Measurements from ENCODE around the gene PTPRE. TPM values are rescaled to one million over a fixed set of nuclear protein-coding genes. Genes with fewer than 3 reads are reported as not detected.

PTPRE gene
- total RNA-seq, 1 donor from 2014 or later, result 13.8 TPM

GRCh38 chr10:128058106-128058749 is 151.3 kb downstream of the PTPRE start:
- Histone ChIP-seq H3K27ac (replicated peaks) (no peak overlapping the region), H3K4me1 (peaks cover 23% of the 10 kb centered on the region)
- TF ChIP-seq CTCF (IDR thresholded peaks at IDR 0.05; ENCODE audit: borderline replicate concordance), result no peak

GRCh38 chr10:128058750-128059134 is 151.8 kb downstream of the PTPRE start:
- intact Hi-C loops (cut with micrococcal nuclease), result no loop called here
- Histone ChIP-seq H3K4me1 (peaks cover 28% of the 10 kb centered on the region), H3K9me3 (replicated peaks) (no peaks in the 10 kb centered on the region), H3K36me3 (peaks cover 35% of the 10 kb centered on the region), H3K27me3 (ENCODE audit: low read depth) (no peaks in the 10 kb centered on the region), H3K4me3 (no peak overlapping the region), H3K27ac (replicated peaks) (no peak overlapping the region)
- TF ChIP-seq CTCF (IDR thresholded peaks at IDR 0.05; ENCODE audit: borderline replicate concordance), result no peak
- DNase-seq, result no peak

More at GRCh38 chr10:128058106-128058749, 151.3 kb downstream of the PTPRE start:
- intact Hi-C loops (cut with micrococcal nuclease), result no loop called here
- no peak for DNase-seq
- H3K36me3 ChIP-seq, result peaks cover 40% of the 10 kb centered on the region
- H3K9me3 ChIP-seq (replicated peaks), result no peaks in the 10 kb centered on the region
- H3K4me3 ChIP-seq, result no peak overlapping the region
- H3K27me3 ChIP-seq (ENCODE audit: low read depth), result no peaks in the 10 kb centered on the region

DNA sequence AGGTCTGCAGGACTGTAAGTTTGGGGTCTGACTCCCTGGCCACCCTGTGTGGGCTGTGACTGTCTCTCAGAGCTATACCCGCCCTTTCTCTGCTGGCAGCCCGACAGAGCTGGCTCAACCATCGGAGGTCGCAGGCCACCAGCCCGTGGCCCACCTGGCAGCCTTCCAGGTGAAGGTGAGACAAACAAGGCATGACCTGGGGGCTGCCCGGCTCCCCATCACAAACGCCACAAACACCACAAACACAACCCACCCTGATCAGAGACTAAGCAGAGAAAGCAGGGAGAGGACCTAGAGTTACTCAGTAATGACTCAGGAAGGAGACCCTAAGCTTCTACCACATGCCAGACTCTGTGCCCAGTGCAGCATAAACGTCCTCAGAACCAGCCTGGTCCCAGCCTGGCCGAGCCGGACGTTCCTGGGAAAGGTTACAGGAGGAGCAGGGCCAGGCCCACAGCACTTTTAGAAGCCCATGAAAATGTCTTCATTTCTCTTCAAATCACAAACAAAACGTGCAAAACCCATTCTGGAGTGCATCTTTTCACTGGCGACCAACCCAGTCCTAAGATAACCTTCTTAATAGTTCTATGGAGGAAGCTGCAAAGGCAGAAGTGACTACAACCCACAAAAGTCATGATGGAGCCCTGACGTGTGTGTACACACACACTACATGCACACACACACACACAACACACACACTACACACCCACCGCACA is 152.5 kb downstream of the PTPRE start:
- no peak for TF ChIP-seq CTCF (IDR thresholded peaks at IDR 0.05; ENCODE audit: borderline replicate concordance)
- intact Hi-C loops (cut with micrococcal nuclease), result no loop called here
- Histone ChIP-seq H3K4me1 (peaks cover 35% of the 10 kb centered on the region), H3K4me3 (no peak overlapping the region), H3K27ac (replicated peaks) (no peak overlapping the region), H3K9me3 (replicated peaks) (no peaks in the 10 kb centered on the region), H3K36me3 (peaks cover 34% of the 10 kb centered on the region), H3K27me3 (ENCODE audit: low read depth) (no peaks in the 10 kb centered on the region)
- no peak for DNase-seq

GRCh38 chr10:128059982-128060293 is 153.0 kb downstream of the PTPRE start:
- intact Hi-C loops (cut with micrococcal nuclease), result loop anchor here (10.0 kb wide), 2 partner anchors 45 to 155 kb away; partner anchors contain the start of gene PTPRE
- TF ChIP-seq CTCF (IDR thresholded peaks at IDR 0.05; ENCODE audit: borderline replicate concordance), result no peak
- Histone ChIP-seq H3K9me3 (replicated peaks) (no peaks in the 10 kb centered on the region), H3K4me3 (no peak overlapping the region), H3K36me3 (peaks cover 28% of the 10 kb centered on the region), H3K27ac (replicated peaks) (no peak overlapping the region), H3K27me3 (ENCODE audit: low read depth) (no peaks in the 10 kb centered on the region), H3K4me1 (peaks cover 40% of the 10 kb centered on the region)
- no peak for DNase-seq

- Histone ChIP-seq H3K27me3 (ENCODE audit: low read depth) (no peaks in the 10 kb centered on the region), H3K9me3 (replicated peaks) (no peaks in the 10 kb centered on the region), H3K27ac (replicated peaks) (no peak overlapping the region), H3K36me3 (peaks cover 24% of the 10 kb centered on the region), H3K4me1 (peaks cover 44% of the 10 kb centered on the region), H3K4me3 (no peak overlapping the region)
- intact Hi-C loops (cut with micrococcal nuclease), result loop anchor here (10.0 kb wide), 2 partner anchors 46 to 156 kb away; partner anchors contain the start of gene PTPRE
- TF ChIP-seq CTCF (IDR thresholded peaks at IDR 0.05; ENCODE audit: borderline replicate concordance), result no peak
- no peak for DNase-seq
Observed at GRCh38 chr10:128060341-128061250, 153.7 kb downstream of the PTPRE start.
